ENCODE data around the gene IL21. TPM values are rescaled to one million over a fixed set of nuclear protein-coding genes. Genes with fewer than 3 reads are reported as not detected.

IL21 gene
- total RNA-seq (2022; extraction: Qiagen RNA extraction): not detected in 5 replicates

GRCh38 chr4:122621016-122621507 lies at the start of gene IL21:
Gene IL21, minus strand, starts transcription at chr4:122621066. Its CDS starts 55 bp downstream, at chr4:122621011.

Other genes starting within 250 kb of the IL21 start
- not detected in 5 replicates for gene ADAD1, start 242.1 kb downstream of the IL21 start, total RNA-seq (2022; extraction: Qiagen RNA extraction)
- gene IL2, start 164.3 kb downstream of the IL21 start, total RNA-seq (2022; extraction: Qiagen RNA extraction): not detected in 5 replicates
- 2.1 to 2.9 TPM (median 2.6 TPM) in 5 replicates for gene BBS12, start 111.6 kb upstream of the IL21 start, total RNA-seq (2022; extraction: Qiagen RNA extraction)
- 30.8 to 49.6 TPM (median 46.6 TPM) in 5 replicates for gene FGF2, start 205.8 kb upstream of the IL21 start, total RNA-seq (2022; extraction: Qiagen RNA extraction)